GM18907 (cell line): ENCODE results near the gene NDUFS1.

Experiments
- ATAC-seq: cut with Tn5 transposase; IDR thresholded peaks from one replicate; pipeline ENCODE4 v1.9.1; 2021; ENCODE audit warnings: mild to moderate bottlenecking, moderate library complexity; ENCODE audit not compliant: unreplicated experiment

The NDUFS1 gene

DNA sequence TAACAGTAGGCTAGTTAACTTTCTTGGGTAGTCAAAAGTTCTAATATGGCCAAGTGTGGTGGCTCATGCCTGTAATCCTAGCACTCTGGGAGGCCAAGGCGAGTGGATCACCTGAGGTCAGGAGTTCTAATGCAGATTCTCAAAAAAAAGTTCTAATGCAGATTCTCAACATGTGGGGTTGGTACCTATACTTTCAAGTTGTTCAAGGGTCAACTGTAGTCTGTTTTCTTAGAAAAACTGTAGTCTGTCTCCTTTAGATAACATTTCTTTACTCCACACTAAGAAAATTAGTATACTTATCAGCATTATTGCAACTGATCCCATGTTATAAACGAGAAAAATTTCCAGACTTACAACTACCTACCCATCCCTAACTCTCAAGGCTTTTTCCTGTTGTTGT lies 89.8 kb downstream of the NDUFS1 start:
- ATAC-seq: no peak

DNA sequence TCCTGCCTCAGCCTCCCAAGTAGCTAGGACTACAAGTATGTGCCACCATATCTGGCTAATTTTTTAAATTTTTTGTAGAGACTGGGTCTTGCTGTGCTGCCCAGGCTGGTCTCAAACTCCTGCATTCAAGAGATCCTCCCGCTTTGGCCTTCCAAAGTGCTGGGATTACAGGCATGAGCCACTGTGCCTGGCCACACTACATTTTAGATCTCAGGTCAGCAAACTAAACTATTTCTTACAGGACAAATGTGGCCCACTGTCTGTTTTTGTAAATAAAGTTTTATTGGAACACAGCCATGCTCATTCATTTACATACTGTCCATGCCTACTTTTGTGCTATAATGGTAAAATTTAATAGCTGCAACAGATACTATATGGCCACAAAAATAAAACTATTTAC lies 91.0 kb downstream of the NDUFS1 start:
- ATAC-seq: no peak
